Measurements from ENCODE around the gene IRAK2.

DNA sequence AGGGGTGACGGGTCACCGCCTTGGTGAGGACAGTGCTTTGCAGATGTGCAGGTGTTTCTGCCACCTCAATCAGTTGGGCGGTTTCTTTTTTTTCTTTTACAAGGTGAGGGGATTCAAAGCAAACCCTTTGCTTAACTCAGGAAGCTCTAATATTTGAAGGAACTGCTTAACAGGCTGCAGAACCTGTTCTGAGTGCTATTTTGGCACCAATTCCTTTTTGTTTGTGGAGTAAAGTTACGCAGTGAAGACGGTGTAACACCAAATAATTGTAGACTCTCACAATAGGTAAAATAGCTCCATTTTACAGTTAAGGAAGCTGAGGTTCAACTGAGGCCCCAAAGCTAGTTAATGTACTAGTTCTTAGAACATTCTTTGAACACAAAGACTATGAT, 121.4 kb downstream of the IRAK2 start:
- TF ChIP-seq EZH2phosphoT487 (IDR thresholded peaks at IDR 0.05; ENCODE audit: low read depth, severe bottlenecking, unreplicated experiment) (no peak), CTCF (IDR thresholded peaks at IDR 0.05; ENCODE audit: poor library complexity) (no peak), EZH2 (IDR thresholded peaks at IDR 0.05; ENCODE audit: borderline replicate concordance) (no peak)
